ENCODE data around the gene NAIF1.
"Not testable (repeated sequence)": the region's sequence is repeated elsewhere in the genome, so short reads cannot be mapped to it uniquely, and the experiment has no call there.

NAIF1 gene, protein sequence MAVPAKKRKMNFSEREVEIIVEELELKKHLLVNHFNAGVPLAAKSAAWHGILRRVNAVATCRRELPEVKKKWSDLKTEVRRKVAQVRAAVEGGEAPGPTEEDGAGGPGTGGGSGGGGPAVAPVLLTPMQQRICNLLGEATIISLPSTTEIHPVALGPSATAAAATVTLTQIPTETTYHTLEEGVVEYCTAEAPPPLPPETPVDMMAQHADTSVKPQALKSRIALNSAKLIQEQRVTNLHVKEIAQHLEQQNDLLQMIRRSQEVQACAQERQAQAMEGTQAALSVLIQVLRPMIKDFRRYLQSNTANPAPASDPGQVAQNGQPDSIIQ

DNA sequence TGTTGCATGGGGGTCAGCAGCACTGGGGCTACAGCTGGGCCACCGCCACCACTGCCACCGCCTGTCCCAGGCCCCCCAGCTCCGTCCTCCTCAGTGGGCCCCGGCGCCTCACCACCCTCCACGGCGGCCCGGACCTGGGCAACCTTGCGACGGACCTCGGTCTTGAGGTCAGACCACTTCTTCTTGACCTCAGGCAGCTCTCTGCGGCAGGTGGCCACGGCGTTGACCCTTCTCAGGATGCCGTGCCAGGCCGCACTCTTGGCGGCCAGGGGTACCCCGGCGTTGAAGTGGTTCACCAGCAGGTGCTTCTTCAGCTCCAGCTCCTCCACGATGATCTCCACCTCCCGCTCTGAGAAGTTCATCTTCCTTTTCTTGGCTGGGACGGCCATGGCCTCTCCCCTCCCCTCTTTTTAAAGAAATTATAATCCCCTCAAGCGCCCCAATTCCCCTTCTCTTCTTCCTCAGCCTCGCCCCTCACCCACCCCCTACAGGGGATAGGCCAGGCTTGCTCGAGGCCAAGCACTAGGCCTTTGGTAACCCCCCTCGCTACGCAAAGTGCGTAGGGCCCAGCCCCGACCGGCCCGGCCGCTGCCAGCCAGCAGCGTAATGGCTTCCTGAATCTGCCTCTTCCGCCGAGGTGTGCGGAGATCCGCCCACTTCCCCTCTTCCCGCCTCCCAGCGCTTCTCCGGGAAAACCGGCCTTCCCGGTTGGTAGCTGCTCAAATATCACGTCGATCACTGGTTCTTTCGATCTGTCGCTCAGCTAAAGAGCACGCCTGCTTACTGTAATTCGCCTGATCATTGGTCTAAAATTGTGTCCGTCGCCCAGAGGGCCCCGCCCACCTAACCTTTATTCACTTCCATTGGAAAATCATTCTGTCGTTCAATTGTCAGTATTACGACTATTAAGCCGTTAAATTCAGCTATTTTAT, at the start of gene NAIF1:
Gene NAIF1 (minus strand): TSS at position 608 of the 932 bp plus-strand sequence. CDS start 219 bp downstream, at position 389.
- DNase-seq: peak; percentile 99

GRCh38 chr9:128116104-128117083, 49.3 kb upstream of the NAIF1 start:
- DNase-seq: no peak

DNA sequence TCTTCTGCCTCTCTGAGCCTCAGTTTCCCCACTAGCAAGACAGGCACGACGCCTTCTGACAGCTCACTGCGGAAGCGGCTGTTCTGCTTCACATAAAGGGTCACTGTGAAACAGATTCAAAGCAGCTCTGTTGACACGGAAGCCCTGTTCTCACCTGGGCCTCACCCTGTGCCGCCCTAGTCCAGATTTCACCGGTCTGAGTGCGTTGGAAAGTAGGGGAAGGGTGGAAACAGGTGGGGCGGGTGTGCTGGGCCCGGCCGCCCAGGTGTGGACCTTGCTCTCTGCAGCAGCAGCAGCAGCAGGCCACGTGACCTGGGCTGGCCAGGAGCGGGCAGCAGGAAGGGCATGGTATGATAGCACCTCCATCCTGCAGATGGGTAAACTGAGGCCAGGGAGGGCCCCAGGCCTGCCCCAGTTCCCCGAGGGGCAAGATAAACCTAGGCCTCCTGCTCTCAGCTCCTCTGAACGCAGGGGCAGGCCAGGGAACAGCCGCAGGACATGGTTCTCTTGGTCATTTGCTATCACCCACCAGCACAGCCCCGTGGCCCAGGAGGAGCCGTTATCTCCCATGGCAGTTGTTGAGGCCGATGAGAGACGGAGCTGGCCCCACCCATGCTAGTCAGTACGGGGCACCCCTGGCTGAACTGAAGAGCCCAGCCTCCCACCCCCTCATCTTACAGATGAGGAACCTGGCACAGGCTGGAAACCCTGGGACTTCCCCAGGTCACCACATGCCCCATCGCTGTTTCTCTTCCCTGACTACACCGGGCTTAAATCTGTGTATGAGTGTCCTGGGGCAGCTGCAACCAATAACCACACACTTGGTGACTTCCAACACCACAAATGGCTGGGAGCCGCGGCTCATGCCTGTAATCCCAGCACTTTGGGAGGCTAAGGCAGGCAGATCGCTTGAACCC, 48.3 kb upstream of the NAIF1 start:
- no peak for DNase-seq

DNA sequence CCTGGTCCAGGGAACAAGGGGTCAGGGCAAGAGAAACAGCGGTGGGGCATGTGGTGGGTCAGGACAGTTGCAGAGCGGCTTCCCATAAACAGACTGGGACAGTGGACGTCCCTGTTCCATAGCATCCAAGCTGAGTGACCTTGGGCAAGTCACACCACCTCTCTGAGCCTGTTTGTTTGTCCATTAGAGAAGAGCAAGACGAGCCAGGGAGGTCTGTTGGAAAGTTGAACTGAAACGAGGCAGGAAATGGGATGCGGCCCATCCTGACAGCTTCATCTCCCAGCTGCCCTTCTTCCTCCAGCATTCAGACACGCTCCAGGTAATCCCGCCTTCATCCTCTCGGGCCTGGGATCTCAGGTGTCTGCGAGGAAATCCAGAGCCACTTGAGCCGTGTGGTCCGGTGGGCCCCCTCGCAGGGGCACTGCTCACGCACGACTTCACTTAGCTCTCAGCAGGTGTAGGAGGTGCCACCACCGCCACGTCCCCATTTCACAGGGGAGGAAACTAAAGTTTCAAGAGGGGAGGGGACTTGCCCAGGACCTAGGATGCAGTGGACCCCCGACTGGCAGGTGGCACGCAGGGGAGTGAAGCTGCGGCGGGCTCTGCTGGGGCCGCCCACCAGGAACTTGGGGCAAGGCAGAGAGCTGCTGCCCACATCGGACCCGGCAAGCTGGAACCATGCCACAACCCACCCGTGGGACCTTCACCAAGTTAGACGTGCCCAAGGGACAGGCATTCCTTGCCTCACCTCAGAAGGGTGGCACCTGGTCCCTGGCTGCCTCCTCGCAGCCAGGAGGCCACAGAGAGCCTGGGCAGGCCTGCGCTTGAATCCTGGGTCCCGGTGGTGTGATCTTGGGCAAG, 47.4 kb upstream of the NAIF1 start:
- no peak for DNase-seq

- DNase-seq: no peak
Observed at GRCh38 chr9:128113526-128114325, 46.6 kb upstream of the NAIF1 start.

GRCh38 chr9:128111726-128112125, 44.6 kb upstream of the NAIF1 start:
- not testable (repeated sequence) for DNase-seq

DNA sequence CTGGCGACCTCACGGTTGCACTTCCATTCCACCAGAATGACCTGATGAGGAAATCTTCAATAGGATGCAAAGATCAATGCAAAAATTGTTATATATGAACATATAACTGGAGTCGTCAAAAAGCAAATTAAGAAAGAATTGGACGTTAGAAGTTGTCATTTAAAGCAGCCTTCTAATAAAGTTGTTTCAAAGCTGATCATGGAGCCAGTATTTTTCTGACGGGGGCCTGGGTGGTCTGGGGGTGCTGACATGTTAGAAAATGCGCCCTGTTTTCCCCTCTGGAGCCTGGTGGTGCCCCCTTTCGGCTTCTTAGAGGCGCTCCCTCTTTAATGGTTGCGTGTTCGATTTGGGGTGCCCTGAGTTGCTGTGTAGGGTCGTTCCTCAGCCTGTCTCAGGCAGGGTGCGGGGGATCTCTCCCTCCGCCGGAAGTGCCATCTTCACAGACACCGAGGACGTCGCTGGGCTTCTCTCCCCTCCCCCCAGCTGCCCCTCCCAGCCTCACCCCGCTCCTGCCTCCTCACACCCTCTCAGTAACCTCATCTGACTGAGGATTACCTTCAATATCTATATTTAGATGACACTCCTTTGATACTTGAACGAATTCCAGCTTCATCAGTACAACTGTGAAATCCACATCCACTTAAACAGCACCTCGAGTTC, 42.1 kb upstream of the NAIF1 start:
- no peak for DNase-seq

DNA sequence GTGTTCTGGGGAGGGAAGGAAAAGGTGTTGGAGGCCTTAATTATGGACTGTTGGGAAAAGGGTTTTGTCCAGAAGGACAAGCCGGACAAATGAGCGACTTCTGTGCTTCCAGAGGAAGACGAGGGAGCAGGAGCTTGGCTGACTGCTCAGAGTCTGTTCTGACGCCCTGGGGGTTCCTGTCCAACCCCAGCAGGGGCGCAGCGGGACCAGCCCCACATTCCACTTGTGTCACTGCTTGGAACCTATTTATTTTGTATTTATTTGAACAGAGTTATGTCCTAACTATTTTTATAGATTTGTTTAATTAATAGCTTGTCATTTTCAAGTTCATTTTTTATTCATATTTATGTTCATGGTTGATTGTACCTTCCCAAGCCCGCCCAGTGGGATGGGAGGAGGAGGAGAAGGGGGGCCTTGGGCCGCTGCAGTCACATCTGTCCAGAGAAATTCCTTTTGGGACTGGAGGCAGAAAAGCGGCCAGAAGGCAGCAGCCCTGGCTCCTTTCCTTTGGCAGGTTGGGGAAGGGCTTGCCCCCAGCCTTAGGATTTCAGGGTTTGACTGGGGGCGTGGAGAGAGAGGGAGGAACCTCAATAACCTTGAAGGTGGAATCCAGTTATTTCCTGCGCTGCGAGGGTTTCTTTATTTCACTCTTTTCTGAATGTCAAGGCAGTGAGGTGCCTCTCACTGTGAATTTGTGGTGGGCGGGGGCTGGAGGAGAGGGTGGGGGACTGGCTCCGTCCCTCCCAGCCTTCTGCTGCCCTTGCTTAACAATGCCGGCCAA, 41.3 kb upstream of the NAIF1 start:
- no peak for DNase-seq

DNA sequence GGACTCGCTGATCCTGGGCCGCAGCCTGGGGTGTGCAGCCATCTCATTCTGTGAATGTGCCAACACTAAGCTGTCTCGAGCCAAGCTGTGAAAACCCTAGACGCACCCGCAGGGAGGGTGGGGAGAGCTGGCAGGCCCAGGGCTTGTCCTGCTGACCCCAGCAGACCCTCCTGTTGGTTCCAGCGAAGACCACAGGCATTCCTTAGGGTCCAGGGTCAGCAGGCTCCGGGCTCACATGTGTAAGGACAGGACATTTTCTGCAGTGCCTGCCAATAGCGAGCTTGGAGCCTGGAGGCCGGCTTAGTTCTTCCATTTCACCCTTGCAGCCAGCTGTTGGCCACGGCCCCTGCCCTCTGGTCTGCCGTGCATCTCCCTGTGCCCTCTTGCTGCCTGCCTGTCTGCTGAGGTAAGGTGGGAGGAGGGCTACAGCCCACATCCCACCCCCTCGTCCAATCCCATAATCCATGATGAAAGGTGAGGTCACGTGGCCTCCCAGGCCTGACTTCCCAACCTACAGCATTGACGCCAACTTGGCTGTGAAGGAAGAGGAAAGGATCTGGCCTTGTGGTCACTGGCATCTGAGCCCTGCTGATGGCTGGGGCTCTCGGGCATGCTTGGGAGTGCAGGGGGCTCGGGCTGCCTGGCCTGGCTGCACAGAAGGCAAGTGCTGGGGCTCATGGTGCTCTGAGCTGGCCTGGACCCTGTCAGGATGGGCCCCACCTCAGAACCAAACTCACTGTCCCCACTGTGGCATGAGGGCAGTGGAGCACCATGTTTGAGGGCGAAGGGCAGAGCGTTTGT, 40.5 kb upstream of the NAIF1 start:
- DNase-seq: no peak

- DNase-seq: no peak
Observed at GRCh38 chr9:128106940-128107467, 39.9 kb upstream of the NAIF1 start.

GRCh38 chr9:128106181-128106939, 39.2 kb upstream of the NAIF1 start:
- no peak for DNase-seq

DNA sequence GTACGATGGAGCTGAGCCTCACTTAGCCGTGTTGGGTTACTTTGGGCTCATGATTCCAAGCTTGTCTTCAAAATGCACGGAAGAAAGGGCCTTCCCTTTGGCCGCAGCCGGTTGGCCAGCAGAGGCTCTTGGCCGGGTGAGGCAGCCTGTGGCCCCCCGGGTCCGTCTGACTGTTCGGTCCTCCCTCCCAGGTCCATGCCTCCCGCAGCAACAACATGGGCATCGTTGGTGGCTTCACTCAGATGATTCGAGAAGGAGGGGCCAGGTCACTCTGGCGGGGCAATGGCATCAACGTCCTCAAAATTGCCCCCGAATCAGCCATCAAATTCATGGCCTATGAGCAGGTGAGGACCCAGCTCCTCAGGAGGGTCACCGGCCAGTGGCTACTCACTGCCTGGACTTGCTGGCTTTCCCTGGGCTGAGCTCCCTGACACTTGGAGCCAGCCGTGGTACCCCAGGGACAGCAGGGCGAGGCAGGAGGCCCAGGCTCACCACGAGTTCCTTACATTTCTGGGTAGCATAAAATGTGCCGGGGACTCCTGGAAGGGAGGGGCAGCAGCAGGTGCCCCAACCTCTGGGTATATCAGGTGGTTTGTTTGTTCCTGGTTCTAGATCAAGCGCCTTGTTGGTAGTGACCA, 38.5 kb upstream of the NAIF1 start:
- no peak for DNase-seq

- peak; percentile 22 for DNase-seq
Observed at GRCh38 chr9:128104171-128104618, 37.1 kb upstream of the NAIF1 start.

GRCh38 chr9:128103589-128103962, 36.5 kb upstream of the NAIF1 start:
- DNase-seq: no peak

DNA sequence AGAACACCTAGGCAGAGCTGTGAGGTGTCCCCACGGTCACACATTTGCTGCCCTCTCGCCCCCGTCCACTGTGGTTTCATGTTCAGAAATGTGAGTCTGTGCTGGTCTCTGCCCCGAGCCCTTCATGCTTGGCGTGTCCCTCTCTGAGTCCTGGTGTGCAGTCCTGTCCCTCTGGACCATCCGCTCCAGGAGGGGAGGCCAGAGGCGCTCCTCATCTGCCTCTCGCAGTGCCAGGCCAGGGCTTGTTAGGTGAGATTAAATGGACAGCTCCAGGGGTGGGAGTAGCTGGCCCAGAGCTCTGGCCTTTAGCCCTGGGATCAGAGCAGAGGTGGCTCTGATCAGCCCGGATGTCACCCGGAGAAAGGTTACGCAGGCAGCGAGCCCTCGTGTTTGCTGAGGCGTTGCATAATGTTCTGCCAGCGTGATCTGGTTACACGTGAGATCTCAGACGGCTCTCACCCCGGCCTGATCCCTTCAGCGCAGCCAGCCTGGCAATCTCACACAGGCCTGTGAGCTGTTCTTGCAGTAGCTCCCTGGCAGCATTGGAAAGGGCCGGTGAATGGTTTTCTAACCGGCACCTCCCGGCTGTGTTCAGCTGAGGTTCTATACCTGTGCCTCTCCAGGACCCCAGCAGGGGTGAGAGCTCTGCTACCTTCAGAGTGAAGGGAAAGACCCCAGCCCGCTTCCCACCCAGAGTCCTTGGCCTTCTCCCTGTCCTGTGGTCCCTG, 35.9 kb upstream of the NAIF1 start:
- DNase-seq: no peak
